AML-193 (cell line): ENCODE data around the gene VEGFA.
A peak's percentile ranks its signal among the peaks of the same experiment; 100 is the strongest.

Experiments
- DNase-seq, 2 experiments: peaks; one replicate each; lab custom pipeline; 2025; lab: John Stamatoyannopoulos, UW

The VEGFA gene

DNA sequence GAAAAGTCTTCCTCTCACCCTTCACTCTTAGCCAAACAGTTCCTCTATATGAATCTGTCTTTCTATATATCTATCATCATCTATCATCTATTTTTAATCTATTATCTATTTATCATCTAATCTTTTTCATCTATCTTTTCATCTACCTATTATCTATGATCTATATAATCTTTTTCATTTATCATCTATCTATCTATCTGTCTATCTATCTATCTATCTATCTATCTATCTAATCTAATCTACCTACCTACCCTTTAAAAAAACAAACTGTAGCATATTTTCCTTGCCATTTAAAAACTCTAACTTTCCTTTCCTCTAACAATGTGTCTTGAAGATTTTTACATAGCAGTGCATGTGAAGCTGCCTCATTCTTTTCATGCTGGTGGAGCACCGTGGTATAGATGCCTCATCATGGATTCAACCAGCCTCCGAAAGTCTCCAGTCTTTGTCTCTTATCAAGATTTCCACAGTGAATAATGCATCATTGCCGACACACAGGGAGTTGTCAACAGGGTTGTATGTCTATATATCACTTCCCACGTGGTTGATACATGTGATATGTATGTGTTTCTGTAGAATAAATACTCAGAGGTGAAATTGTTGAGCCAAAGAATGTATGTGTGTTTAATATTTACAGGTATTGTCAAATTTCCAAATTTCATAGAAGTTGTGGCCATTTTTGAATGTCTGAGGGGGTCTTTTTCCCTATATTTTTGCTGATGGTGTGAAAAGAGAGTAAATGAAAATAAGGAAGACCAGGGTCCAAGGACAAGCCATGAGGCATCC lies 51.3 kb downstream of the VEGFA start:
- no peak for DNase-seq

DNA sequence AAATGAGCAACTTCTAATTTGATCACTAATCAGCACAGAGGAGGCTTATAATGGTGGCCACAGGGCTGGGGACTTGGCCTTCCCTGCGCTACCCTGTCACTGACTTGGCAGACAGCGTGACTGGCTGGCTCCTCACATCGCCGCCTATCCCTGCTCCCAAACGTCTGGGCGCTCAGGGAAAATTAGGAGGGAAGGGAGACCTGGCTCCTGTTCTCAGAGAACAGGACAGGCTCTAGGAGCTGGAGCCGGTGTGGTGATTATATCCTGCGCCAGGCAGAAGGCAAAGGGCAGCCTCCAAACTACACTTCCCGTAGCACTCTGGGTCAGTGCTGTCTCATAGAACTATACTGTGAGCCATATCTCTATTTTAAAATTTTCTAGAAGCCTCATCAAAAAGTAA lies 53.4 kb downstream of the VEGFA start:
- DNase-seq = no peak

DNA sequence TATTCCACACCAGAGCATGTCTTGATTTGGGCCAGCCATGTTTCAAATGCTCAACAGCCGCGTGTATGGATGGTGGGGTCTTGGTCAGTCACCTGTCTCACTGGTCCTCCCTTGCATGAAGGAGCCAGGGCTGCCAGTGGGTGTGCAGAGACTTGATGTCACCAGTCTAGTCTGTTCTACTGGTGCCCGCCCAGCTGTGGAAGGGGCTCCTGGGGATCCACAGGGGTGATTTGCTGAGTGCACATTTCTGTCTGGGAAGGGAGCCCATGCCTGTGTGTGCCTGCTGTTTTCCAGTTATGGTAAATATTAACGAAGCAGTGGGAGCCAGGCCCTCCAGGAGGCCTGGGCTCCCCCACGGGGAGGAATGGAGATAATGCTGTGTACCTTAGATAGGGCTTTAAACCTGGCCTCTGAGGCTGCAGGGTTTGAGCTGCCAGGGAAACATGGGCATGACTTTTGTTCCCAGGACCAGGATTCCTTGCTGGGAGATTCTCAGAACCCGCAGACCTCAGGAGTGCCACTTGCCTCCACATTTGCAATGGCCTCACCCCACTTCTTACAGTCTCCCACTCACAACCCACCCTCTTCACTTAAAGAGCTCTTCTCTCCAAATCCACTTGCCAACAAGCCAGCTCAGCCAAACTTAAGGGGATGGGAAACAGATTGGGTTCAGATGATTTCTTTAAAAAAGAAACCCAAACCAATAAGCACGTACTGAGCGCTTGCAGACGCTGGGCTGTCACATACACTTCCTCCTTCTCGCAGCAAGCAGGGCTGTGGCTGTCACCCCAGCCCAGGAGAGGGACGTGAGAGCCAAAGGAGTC lies 54.1 kb downstream of the VEGFA start:
- DNase-seq = peak; percentile 47 to 67

DNA sequence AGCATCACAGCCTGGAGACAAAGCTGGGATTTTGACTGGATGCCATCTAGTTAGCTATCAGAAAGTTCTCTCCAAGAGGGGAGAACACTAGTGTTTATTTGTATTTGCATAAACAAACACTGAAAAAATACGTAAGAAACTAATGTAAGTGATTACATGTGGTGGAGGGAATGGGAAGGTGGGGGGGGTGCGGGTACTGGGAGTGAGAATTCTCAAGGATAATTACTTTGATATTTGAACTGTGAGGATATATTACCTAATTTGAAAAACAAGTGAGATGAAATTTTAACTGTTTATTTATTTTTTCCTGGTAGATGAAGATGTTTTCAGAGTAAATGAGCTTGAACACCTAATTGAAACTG lies 54.7 kb downstream of the VEGFA start:
- DNase-seq = no peak

DNA sequence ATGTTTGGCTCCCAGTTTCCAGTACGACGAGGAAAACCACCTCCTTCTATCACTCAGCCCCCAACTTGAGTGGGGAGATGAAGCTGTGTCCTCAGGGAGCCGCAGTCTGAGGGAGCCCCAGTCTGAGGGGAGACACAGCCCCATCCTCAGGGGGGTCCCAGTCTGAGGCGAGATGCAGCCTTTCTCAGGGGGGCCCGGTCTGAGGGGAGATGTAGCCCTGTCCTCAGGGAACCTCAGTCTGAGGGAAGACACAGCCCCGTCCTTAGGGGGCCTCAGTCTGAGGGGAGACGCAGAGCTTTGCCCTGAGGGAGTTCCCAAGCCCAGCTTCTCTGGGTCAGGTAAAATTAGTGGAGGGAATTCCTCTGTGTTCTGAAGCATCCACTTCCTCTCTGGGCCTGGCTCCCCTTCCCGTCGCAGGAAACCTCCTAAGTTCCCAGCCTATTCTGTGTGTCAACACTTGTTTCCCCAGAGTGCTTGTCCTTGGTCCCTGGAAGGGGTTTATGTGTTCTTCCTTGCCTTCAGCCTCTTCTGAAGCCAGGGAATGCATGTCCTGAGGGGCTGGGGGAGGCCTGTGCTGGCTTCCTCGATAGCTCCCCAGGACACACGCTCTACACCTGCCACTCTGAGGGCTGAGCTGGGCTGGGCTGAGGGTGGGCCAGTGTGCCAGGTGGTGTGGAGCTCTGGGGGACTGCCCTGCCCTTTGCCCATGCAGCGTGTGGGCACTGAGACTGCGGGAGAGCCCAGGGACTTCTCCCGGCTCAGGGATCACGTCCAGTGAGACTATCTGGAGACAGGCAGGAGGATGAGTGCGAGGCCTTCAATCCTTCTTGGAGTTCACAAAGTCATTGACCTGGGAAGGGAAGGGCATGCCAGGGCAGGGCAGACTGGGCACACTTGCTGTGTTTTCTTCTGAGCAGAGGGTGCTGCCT lies 55.4 kb downstream of the VEGFA start:
- no peak for DNase-seq

DNA sequence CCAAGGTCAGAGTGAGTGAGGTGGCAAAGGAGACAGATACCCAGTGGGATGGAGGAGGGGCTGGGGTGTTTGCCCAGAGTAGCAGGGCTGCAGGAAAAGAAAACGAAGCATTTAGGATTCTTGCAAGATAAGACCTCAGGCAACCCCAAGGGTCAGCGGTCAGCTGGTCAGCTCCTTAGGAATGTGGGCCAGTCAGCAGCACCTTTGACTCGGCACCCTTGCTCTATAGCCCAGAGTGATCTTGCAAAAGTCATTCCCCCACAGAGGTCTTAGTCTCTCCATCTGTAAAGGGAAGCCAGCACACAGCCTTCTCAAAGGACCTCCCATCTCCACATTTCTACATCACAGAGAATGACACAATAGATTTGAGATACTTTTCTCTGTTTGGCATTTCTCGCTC lies 56.7 kb downstream of the VEGFA start:
- no peak for DNase-seq

DNA sequence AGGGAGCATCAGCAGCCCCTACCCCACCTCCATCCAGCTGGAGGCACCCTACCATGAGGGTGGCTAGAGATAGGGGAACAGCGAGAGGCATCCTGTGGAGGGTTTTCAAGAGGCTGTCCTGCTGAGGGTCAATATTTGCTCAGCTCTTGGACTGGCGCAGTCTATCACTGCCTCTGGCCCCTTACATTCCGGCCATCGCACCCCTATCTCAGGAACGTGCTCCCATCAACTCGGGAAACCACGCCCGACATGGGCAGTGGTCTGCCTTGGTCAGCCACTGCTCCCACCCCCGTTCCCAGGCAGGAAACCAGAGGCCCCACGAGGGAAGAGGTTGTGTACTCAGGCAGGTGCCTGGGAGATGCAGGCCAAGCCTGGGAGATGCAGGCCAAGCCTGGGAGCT lies 57.9 kb downstream of the VEGFA start:
- no peak for DNase-seq

DNA sequence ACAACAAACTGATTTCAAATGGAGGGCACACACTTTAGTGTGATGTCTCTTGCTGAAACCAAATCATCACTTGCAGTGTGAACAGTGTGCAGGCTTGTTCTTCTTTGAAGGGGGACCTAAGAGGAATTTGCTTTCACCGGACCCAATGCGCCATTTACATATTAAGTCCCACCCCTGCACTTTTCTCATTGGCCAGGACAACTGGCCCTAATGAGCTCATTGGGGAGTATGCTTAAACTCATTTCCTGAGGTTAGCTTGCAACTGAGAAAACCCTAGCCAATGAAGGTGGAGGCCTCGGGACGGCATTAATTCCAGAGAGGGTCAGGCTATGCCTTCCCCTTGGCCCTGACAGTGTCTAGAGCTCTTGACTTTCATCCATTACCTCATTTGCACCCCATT lies 58.7 kb downstream of the VEGFA start:
- no peak for DNase-seq

DNA sequence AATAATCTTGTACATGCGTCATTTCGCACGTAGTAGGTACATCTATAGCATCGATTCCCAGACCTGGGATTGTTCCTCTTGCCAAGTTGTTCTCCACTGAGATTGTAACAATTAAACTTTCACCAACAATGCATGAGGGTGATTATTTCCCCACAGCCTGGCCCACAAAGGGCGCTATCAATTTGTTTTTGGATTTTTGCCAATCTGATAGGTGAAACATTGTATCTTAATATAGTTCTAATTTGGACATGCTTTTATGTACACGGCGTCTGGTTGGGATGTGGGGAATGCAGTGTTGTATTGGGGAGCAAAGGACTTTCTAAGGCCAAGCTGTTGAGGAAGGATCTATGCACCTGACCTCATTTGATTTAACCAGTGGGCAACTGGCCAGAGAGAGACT lies 59.5 kb downstream of the VEGFA start:
- DNase-seq = no peak

DNA sequence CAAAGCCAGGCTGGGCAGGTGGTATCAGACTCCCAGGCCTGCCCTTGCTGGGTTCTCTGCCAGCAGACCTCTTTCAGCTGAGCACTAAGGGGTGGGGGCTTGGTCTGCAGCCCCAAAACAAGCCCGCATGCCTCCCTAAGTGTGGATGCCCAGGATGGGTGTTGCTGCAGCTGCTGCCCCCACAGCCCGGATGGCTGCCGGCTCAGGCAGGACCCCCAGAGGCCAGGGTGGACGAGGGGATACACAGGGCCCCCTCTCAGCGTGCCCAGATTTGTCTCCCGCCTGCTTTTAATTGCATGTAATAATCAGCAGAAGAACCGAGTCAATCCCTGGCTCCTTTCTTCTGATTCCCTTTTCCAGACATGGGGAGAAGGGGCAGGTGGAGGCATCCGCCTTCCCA lies 60.8 kb downstream of the VEGFA start:
- no peak for DNase-seq

DNA sequence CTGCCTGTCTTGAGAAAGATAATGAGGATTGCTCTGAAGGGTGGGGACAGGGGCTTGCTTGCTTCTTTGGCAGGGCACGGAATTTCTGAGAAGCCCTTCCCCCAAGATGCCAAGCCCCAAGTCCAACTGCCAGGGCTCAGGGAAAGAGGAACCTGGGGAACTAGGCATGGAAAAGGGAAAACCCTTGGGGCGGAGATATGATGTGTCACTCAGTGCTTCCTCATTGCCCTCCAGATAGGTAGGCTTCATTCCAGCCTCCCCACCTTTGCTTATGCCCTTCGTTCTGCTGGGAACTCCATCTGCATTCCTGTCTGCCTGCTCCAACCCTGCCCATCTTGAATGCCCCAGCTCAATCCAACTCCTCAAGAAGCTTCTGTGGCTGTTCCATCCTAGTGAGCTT lies 61.2 kb downstream of the VEGFA start:
- no peak for DNase-seq

DNA sequence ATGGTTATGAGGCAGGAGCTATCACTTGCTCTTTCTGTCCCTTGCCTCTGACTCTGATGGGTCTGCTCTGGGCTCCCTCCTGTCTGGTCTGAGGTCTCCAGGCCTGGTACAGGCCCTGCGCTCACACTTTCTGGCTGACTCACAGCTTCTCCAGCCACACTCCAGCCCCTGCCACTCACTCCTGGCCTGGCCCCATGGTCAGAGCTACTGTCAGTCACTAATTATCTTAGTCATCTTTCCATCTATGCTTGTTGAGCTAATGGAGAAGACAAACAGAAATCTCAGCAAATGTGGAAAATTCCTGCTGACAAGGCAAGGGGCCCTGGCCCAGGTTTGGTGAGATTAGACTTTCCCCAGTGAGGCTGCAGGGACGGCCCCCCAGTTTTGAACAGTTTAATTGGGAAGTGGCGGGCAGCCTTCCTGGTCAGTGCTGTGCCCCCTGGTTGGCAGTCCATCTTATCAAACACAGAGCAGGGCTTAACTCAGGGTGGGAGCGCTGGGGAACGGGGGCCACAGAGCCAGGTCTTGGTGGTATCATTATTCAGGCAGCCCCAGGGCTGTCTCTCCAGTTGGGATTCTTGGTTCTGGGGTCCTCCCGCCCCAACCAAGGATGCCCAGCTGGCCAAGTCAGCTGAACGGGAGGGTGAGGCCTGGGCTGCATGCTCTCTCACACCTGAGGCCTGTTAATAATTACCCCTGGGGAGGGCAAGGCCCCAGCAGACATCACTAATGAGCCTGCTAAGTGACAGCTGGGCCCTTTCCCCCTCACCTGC lies 63.4 kb downstream of the VEGFA start:
- DNase-seq = no peak

DNA sequence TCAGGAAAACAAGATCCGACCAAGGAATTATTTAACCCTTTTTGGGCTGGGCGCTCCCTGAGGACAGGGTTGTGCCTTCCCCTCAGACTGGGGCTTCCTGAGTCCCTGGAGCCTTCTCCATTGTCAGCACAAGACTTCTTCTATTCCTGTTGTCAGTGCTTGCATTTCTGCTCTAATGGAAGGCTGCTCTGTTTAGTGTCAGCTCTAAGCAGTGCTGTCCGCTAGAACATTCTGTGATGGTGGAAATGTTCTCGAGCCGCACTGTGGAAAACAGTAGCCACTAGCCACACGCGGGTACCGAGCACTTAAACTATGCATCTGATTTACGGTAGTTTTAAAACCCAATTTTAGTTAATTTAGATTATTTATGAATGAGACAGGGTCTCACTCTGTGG lies 64.0 kb downstream of the VEGFA start:
- no peak for DNase-seq

DNA sequence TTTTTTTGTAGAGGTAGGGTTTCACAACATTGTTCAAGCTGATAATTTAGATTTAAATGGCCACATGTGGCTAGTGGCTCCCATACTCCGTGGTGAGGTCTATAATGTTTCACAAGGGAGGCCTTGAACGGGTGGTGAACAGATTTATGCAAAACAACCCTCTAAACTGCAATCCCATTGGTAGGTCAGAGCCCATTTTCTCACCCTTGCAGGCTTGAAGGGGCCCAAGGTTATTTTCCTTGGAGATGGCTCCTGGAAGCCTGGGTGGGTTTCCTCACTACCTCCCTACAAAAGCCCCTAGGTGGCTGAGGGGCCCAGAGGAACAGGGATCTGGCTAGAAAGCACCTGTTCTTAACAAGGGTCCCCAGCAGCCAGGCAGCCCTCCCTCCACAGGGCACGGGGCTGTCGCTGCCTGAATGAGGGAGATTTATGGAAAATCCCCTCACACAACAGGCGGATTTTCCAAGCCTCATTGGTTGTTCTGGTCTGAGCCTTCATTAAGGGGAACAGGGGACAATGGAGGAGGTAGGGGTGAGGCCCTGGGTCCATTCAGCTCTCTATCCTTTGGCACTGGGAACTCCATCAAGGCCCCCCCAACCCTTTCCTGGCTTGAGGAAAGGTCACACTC lies 64.6 kb downstream of the VEGFA start:
- DNase-seq = no peak

DNA sequence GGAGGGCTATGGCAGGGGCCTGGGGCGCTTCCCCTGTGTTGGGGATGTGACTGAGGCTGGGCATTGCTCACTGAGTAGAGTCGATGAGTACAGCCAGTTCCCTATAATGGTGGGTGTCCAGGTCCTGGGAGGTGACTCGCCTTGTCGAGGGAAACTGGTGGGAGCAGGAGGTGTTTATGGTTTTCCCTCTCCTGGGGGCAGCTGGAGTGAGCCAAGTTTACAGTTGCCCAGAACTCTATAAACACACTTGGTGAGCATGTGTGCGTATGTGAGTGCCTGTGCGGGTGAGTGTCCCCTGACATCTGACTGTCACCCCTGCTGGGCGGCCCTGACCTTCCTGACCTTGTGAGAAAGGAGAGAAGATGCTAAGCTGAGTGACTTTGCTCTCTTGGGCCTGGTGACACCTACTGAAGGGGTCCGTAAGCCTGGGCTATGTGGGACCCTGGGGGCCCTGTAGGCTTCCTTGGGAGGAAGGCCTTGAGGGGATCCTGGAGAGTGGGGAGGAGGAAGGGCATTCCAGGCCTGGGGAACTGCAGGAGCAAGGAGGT lies 65.9 kb downstream of the VEGFA start:
- no peak for DNase-seq
